ENCODE data around the gene SAMD9L. TPM values are rescaled to one million over a fixed set of nuclear protein-coding genes. Genes with fewer than 3 reads are reported as not detected.

Gene SAMD9L
- total RNA-seq, 1 donor from 2014 or later, result 1.8 TPM

DNA sequence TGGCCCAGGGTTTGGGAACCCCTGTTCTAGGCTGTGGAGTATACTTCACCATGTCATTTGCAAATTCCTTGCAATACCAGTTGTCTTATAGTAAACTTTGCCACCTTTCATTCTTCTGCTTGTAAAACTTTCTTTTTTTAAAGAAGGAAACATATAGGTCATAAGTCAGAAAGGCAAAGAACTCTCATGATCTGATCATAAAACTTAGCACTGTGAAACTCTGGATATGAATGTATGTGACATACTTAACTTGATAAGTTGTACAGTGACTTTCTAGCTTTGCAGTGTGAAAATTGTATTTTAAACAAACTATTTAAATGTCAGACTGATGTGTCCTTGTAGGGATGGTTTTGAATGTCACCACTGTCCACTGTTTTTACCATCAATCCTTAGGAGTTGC, 31.0 kb upstream of the SAMD9L start:
- Mint-ChIP-seq H3K4me1 (ENCODE audit: unreplicated experiment) (no peaks in the 10 kb centered on the region), H3K9me3 (no peaks in the 10 kb centered on the region), H3K36me3 (no peaks in the 10 kb centered on the region), H3K4me3 (no peak overlapping the region), H3K27me3 (peaks cover 19% of the 10 kb centered on the region), H3K27ac (no peak overlapping the region)
- DNase-seq (ENCODE audit: extremely low spot score, unreplicated experiment), result no peak
- TF ChIP-seq, protein P1, sequence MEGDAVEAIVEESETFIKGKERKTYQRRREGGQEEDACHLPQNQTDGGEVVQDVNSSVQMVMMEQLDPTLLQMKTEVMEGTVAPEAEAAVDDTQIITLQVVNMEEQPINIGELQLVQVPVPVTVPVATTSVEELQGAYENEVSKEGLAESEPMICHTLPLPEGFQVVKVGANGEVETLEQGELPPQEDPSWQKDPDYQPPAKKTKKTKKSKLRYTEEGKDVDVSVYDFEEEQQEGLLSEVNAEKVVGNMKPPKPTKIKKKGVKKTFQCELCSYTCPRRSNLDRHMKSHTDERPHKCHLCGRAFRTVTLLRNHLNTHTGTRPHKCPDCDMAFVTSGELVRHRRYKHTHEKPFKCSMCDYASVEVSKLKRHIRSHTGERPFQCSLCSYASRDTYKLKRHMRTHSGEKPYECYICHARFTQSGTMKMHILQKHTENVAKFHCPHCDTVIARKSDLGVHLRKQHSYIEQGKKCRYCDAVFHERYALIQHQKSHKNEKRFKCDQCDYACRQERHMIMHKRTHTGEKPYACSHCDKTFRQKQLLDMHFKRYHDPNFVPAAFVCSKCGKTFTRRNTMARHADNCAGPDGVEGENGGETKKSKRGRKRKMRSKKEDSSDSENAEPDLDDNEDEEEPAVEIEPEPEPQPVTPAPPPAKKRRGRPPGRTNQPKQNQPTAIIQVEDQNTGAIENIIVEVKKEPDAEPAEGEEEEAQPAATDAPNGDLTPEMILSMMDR (conservative IDR thresholded peaks at IDR 0.05), result no peak

DNA sequence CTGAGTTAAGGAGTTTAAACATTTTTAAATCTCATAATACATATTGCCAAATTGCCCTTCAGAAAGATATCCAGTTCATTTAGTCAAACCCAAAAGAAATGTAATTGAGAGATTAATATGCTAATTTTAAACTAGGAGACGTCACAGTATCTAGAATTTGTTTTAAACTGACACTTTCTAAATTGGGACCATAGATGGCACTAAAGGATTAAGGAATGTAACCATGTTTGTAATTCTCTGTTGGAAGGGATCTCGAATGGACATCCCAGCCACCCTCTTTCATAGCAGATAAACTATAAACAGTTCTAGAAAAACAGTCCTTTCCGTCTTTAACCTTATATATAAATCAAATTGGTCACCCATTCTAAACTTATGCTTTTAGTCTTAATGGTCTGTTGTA, 30.0 kb upstream of the SAMD9L start:
- TF ChIP-seq, protein P1 (conservative IDR thresholded peaks at IDR 0.05), result peak; percentile 23
- no peaks in the 10 kb centered on the region for H3K4me1 Mint-ChIP-seq (ENCODE audit: unreplicated experiment)
- H3K27ac Mint-ChIP-seq, result no peak overlapping the region
- peaks cover 15% of the 10 kb centered on the region for H3K27me3 Mint-ChIP-seq
- H3K36me3 Mint-ChIP-seq, result no peaks in the 10 kb centered on the region
- H3K9me3 Mint-ChIP-seq, result no peaks in the 10 kb centered on the region
- no peak for DNase-seq (ENCODE audit: extremely low spot score, unreplicated experiment)
- H3K4me3 Mint-ChIP-seq, result no peak overlapping the region

DNA sequence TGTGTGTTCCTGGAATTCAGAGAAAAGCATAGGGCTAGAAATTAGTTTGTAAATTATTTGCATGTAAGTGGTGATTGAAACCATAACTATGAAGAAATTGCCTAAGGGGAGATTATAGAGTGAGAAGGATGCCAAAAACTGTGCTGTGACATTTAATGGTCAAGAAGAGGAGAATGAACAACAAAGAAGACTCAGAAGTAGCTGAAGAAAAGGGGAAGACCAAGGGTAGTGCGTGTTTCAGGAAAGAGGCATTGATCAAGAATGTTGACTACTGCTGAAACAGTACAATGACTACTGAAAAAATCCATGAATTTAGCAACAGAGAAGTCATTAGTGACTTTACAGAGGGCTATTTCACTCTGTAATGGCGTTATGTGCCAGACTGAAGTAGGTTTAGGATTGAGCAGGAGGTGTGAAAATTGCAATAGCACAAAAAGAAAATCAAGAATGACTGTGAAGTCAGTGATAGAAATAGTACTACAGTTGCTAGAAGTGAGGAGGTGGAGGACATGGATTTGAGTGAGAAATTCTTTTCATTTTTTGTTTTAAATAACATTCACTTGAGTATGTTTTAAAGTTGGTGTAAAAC, 28.9 kb upstream of the SAMD9L start:
- Mint-ChIP-seq H3K4me1 (ENCODE audit: unreplicated experiment) (no peaks in the 10 kb centered on the region), H3K27ac (no peak overlapping the region), H3K27me3 (peaks cover 11% of the 10 kb centered on the region), H3K9me3 (no peaks in the 10 kb centered on the region), H3K36me3 (no peaks in the 10 kb centered on the region), H3K4me3 (no peak overlapping the region)
- TF ChIP-seq, protein P1 (conservative IDR thresholded peaks at IDR 0.05), result no peak
- DNase-seq (ENCODE audit: extremely low spot score, unreplicated experiment), result no peak

- no peak for DNase-seq (ENCODE audit: extremely low spot score, unreplicated experiment)
- TF ChIP-seq, protein P1 (conservative IDR thresholded peaks at IDR 0.05), result no peak
Measured at GRCh38 chr7:93175219-93175618, 27.0 kb upstream of the SAMD9L start.

GRCh38 chr7:93172683-93173082, 24.5 kb upstream of the SAMD9L start:
- no peak overlapping the region for H3K27ac Mint-ChIP-seq
- peaks cover 4% of the 10 kb centered on the region for H3K9me3 Mint-ChIP-seq
- TF ChIP-seq, protein P1 (conservative IDR thresholded peaks at IDR 0.05), result no peak
- H3K4me3 Mint-ChIP-seq, result no peak overlapping the region
- no peak for DNase-seq (ENCODE audit: extremely low spot score, unreplicated experiment)
- no peaks in the 10 kb centered on the region for H3K4me1 Mint-ChIP-seq (ENCODE audit: unreplicated experiment)
- H3K36me3 Mint-ChIP-seq, result no peaks in the 10 kb centered on the region
- peaks cover 20% of the 10 kb centered on the region for H3K27me3 Mint-ChIP-seq

More at GRCh38 chr7:93175219-93175618, 27.0 kb upstream of the SAMD9L start:
- no peaks in the 10 kb centered on the region for H3K4me1 Mint-ChIP-seq (ENCODE audit: unreplicated experiment)
- H3K27ac Mint-ChIP-seq, result no peak overlapping the region
- H3K27me3 Mint-ChIP-seq, result peaks cover 8% of the 10 kb centered on the region
- H3K36me3 Mint-ChIP-seq, result no peaks in the 10 kb centered on the region
- no peak overlapping the region for H3K4me3 Mint-ChIP-seq
- H3K9me3 Mint-ChIP-seq, result peaks cover 4% of the 10 kb centered on the region
